HG02938 (cell line): Measurements from ENCODE around the gene BANP.
"Not testable (repeated sequence)": the region's sequence is repeated elsewhere in the genome, so short reads cannot be mapped to it uniquely, and the experiment has no call there.

Experiments used
- ATAC-seq: cut with Tn5 transposase; IDR thresholded peaks from one replicate; pipeline ENCODE4 v1.9.1; 2021; ENCODE audit warnings: mild to moderate bottlenecking, moderate library complexity; ENCODE audit not compliant: unreplicated experiment

Gene BANP

DNA sequence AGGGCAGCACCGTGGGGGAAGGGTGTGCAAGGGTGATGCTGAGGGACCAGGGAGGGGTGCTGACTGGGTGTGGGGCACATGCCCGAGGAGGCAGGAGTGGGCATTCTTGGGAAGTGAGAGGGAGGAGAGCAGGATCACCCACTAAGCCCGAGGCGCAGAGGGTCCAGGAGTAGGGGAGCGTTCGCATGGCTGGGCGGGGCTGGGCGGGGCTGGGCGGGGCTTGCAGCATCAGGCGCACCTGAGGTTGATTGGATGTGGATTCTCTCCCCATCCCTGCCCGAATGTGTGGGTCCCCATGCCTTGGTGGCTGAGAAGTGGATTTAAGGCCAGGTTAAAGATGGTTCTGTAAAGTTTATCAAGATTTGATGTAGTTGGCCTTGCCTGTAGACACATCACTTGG, 14.2 kb downstream of the BANP start:
- ATAC-seq, result no peak

GRCh38 chr16:87966064-87966645, 14.9 kb downstream of the BANP start:
- ATAC-seq, result no peak

GRCh38 chr16:87966685-87967185, 15.5 kb downstream of the BANP start:
- no peak for ATAC-seq

- no peak for ATAC-seq
Measured at GRCh38 chr16:87968541-87968940, 17.3 kb downstream of the BANP start.

DNA sequence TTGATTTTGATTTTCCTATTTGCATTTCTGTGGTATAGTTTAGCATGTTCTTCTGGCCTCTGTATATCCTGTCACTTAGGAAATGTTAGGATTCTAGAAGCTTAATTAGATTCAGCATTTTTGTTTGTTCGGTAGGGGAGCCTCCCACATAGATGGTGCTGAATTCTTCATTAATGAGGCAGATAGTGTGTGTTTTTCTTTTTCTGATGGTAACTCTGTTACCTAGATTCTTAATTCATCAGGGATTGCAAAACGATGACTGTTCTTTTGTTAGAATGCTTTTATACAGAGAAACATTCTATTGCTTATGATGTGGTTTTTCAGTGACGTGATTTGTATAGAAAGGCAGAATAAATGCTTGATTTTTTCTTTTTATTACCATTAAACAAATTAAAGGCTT, 19.0 kb downstream of the BANP start:
- no peak for ATAC-seq

DNA sequence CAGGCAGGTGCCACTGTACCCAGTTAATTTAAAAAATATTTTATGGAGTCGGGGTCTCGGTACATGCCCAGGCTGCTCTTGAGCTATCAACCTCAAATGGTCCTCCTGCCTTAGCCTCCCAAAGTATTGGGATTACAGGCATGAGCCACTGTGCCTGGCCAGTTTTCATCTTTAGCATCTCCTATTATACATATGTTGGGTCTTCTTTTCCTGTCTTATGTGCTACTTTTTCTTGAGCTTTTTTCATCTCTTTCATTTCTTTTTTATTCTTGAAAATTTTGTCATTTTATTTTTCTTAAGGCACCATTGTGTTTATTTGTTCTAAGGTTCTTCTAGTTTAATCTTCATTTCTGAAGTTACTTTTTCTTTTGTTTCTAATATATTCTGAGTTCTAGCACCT, 20.7 kb downstream of the BANP start:
- no peak for ATAC-seq

DNA sequence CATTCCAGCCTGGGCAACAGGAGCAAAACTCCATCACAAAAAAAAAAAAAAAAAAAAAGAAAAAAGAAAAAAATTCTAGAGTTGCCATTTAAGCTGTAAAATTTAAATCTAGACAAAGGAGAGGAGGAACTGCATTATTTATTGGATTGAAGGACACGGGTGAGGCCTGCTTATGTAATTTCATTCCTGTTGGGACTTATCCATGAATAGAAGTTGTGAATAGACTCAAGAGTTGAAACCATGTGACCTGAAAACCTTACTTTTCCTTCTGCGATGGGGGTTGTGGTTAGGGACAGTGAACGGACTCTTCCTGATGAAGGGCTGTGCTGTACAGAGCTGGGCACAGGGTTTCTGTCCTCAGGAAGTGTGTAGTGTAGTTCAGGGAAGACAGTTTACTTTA, 22.5 kb downstream of the BANP start:
- ATAC-seq, result no peak

GRCh38 chr16:87974178-87974577, 22.9 kb downstream of the BANP start:
- no peak for ATAC-seq

- ATAC-seq, result no peak
Measured at GRCh38 chr16:87976665-87977064, 25.4 kb downstream of the BANP start.

DNA sequence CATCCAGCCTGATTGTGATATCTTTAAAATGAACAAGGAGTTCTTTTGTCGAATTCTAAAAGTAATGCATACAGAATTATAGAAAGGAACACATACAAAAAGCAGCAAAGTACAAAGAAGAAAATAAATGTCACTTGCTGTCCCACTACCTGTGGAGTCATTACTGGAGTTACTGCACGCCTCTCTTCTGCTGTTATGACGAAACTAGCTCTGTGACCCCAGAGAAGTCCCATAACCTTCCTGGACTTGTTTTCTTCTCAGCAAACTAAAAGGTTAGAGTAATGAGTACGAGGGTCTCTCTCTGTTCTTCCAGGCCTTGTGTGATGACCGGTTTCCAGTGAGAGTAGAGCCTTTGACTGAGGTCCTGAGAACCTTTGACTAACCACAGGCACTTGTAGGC, 26.9 kb downstream of the BANP start:
- ATAC-seq, result no peak

GRCh38 chr16:87979352-87979751, 28.1 kb downstream of the BANP start:
- no peak for ATAC-seq

GRCh38 chr16:87979911-87980630, 28.8 kb downstream of the BANP start:
- not testable (repeated sequence) for ATAC-seq

GRCh38 chr16:87981376-87981775, 30.1 kb downstream of the BANP start:
- ATAC-seq, result not testable (repeated sequence)

DNA sequence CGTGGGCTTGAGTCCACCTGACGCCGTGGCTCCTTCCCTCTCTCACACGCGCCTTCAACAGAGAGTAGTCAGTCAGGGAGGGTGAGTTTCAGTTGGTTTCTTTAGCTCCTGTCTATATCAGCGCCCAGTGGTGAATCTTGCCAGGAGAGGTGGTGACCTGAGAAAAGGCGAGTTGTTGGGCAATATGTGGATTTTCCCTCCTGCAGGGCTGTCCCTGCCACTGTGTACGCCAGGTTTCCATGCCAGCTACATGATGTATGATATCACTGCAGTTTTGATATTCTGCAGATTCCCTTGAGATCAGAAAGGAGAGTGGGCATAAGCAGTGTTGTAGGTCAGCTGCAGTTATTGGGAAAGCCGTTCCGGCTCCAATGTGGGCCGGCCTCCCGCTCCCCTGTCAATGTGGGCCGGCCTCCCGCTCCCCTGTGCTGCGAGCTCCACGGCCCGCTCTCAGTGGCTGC, 31.4 kb downstream of the BANP start:
- ATAC-seq, result no peak

- ATAC-seq, result not testable (repeated sequence)
Measured at GRCh38 chr16:87983072-87983736, 32.0 kb downstream of the BANP start.

DNA sequence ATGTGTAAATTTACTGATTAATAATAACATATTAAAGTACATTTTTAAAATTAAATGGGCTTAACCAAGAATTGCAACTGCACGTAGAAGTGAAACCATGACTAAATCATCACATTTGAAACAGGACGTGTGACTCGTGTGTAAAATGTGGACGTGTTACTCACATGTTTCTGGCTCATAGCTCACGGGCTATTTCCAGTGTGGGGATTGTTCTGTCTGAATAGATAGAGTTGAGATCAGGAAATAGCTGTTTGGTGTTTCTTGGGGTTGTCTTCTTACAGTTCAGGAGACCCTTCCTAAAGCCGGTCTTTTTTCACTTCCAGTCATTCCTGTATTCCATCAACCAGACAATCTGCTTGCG, 32.5 kb downstream of the BANP start:
- ATAC-seq, result not testable (repeated sequence)

GRCh38 chr16:87984180-87984579, 32.9 kb downstream of the BANP start:
- not testable (repeated sequence) for ATAC-seq

DNA sequence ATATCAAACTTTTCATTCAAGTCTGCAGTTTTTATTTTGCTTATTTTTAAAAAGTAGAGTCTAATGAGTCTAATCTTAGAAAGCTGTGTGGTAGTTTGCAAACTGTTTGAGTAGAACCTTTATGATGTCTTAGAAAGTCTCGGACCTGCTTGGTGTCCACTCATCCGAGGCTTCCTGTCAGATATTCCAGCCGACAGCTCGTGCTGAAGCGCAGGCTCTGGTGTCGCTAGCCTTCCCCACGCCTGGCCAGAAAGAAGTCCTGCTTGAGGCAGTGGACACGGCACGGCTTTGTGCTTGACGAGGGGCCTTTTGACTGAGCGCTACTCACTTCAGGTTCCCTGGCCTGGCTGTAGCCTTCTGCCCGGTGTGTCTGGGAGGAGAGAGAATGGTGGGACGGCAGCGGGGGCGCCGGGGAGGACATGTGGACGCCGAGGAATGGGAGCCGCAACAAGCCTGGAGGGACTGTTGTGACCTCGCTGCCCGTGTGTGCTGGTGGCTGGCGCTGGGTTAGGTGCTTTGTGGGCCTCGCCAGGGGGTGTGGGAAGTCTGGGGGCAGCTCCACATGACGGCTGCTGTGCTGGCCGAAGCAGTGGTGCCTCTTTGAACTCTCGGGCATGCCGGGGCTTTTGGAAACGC, 33.5 kb downstream of the BANP start:
- ATAC-seq, result no peak

DNA sequence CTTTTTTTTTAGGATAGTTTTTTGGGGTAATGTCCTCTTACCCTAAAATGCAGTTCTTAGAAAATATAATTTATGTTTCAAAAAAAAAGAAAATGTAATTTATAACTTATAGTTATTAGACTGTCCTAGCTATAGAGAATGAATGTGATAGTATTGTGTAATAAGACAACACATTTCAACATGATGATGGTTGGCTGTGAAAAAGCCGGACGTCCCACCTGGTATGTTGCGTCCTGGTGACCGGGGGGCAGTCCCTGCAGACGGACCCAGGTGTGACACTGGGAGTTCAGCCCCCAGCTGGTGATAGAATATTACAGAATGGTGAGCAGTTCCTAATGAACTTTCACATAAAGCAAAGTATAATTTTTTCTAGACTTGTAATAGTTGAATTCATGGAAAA, 34.3 kb downstream of the BANP start:
- ATAC-seq, result not testable (repeated sequence)

DNA sequence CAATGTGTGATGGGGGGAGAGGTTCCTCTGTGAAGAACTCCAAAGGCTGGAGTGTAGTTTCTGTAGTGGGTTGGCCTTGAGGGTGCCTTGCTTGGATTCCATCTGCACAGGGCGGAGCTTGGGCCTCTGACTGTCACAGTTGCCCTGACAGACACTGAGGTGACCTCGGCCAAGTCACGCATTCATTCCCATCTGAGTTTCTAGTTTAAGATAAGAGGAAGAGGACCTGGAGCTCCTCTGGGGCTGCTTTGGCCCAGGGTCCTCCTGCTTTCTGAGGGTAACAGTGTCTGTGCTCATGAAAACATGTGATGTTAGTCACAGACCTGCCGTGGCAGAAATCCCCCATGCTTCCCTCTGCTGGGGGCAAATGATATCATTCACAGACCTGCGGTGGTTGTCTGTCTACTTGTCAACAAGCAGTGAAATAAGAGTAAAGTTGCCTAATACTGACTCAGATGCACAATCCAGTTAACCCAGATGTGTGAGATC, 35.2 kb downstream of the BANP start:
- ATAC-seq, result not testable (repeated sequence)

DNA sequence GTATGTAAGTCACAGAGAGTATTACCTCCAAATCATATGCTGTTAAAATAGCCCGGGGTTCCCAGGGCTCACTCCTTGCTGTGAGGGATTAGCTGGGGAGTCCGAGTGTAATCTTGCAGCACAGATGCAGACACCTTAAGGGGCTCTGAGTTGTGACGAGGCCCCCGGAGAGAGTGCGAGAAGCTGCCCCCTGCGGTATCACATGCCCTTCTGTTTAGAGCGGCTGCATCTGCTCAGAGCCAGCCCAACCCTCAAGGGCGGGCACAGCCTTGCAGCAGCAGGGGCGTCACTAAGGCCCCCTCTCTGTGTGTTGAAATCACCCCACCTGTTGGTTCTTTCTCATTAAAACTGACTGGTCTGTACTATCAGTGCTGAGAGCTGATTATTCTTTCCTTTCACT, 37.4 kb downstream of the BANP start:
- not testable (repeated sequence) for ATAC-seq
